ENCODE data around the gene RFNG.
A peak's percentile ranks its signal among the peaks of the same experiment; 100 is the strongest.
"Not testable (repeated sequence)": the region's sequence is repeated elsewhere in the genome, so short reads cannot be mapped to it uniquely, and the experiment has no call there.

The RFNG gene

DNA sequence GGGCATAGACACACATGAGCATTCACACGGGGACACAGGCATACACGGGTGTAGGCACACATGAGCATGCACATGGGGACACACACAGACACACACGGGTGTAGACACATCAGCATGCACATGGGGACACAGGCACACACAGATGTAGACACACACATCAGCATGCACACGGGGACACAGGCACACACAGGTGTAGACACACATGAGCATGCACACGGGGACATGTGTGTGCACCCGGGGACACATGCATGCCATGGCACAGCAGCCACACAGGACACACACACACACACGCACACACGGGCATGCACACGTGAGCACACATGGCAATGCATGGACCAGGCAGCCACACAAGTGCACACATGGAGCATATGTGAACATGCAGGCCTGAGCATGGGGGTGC lies 9.0 kb downstream of the RFNG start:
- no peak for DNase-seq (ENCODE audit: low read depth in 2 of 2)

DNA sequence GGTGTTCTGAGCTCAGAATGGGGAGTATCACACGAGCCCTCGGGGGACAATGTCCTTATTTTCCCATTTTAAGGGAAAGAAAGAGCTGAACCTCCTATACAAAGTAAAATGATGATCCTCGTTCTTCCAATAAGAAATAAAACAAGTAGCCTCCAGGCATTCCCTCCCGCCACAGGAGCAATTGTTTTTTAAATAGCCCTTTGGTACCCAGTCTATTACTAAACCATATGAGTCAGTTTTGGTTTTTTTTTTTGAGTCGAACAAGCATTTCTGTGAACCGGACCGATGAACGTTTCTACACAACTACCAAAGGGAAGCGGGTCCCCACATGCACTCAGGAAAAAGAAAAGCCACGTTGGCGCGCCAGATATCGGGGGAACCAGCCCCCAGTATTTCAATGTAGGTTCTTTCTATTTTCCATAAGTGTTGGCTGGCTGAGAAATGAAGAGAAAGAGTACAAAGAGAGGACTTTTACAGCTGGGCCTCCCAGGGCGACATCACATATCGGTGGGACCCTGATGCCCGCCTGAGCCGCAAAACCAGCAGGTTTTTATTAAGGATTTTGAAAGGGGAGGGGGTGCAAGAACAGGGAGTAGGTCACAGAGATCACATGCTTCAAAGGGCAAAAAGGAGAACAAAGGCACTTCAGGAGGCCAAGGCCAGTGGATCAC lies 10.3 kb downstream of the RFNG start:
- no peak for DNase-seq (ENCODE audit: low read depth in 2 of 2)

DNA sequence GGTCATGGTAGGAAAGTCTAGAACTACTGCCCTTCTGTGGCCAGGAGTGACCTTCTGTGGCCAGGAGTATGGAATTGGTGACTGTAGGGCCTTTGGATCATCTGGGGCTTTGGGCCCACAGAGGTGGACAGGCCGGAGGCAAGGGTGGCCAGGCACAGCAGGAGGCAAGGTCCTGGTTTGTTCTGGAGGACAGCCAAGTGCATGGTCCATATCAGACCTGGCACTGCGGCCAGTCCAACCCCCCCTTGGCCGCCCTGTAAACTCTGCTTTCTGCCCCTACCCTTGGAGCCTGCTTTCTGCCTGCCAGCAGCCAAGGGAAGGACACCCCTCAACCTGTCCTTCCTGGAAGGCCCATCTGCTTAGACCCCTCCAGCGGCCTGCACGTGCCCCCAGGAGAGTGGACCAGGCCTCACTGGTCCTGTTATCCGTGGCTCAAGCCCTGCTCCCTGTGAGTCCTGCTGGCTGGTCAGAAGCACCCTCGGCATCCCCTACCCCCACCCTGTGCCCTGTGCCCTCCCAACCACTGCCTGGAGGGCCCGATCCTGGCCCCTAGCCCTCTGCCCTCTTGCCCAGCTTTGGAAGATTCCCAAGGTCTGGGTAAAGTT lies 11.8 kb downstream of the RFNG start:
- no peak for DNase-seq (ENCODE audit: low read depth in 2 of 2)

DNA sequence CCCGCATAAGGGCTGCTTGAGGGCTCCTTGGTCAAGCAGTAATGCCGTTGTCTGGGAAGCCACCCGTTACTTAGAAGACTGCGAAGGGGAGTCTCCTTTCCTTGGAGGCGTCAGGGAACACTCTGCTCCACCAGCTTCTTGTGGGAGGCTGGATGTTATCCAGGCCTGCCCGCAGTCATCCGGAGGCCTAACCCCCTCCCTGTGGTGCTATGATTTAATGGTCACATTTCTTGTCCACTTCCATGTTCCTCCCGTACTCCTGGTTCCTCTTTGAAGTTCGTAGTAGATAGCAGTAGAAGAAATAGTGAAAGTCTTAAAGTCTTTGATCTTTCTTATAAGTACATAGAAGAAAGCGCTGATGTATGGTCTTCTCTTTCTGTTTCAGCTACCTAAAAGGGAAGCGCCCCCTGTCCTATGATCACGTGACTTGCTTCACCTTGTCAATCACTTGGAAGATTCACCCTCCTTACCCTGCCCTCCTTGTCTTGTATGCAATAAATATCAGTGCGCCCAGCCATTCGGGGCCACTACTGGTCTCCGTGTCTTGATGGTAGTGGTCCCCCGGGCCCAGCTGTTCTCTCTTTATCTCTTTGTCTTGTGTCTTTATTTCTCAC lies 12.7 kb downstream of the RFNG start:
- DNase-seq (ENCODE audit: low read depth in 2 of 2): not testable (repeated sequence)

DNA sequence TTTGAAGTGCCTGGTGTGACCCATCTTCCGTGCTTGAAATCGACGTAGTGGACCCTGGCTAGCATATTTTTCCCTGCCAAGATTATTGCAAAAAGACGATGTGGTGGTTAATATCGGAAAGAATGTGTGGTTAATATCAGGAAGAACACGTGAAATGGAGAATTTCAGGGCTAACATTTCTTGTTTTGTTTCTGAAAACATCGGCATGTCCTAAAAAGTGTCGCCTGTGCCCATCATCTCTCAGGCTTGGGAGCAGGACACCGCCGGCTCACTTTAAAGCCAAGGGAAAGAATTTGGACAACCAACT lies 13.8 kb downstream of the RFNG start:
- no peak for DNase-seq (ENCODE audit: low read depth in 2 of 2)

DNA sequence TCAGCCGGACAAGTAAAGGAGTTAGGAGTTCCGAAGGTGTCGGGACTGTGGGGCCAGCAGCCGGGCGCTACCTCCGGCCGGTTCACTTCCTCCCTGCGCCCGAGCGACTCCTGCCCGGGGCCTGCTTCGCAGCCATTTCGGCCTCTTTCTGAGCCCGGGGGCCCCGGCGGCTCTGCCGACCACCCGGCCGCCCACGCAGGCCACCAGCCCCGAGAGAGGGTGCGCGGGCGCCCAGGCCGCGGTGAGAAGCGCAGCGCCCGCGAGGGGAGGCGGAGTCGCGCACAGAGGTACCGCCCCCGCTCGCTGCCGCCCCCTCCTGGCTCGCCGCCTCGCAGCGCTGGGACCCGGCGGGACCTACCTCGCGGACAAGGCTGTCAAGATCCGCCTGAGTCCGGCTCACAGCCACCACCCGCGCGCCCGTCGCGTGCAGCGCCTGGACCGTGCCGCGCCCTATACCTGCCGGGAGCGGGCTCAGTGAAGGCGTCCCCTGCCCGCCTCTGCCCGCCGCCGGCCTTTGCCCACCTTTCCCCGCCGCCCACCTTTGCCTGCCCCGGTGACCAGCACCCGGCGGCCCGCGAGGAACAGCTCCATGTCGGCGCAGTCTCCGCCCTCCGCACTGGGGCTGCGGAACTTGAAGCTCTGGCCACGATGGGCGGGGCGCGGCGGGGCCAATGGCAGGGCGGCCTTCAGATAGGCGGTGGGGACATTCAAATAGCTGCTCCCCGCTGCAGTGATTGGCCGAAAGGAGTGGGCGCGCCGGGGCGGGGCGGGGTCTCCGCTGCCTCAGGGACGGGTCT lies 14.3 kb downstream of the RFNG start, which contains the start of gene DCXR:
Gene DCXR (minus strand): TSS at position 606 of the 797 bp plus-strand sequence. CDS start 15 bp downstream, at position 591.
- DNase-seq (ENCODE audit: low read depth in 2 of 2): peak; percentile 86 to 88

DNA sequence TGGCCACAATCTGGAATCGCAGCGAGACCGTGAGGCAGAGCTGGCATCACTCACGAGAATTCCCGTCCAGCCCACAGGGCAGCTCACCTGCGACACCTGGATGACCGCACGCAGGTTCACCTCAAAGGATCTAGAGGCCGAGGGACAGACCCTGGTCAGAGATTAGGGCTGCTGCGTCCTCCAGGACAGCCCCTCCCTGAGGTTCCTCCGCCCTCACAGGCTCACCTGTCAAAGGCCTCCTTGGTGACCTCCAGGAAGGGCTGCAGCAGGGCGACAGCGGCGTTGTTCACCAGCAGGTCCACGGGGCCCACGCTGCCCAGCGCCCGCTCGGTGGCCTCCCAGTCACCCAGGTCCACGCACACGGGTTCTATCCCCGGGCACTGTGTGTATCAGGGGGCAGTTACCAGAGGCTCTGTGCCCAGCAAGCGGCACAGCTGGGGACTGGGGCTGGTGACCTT lies 14.9 kb downstream of the RFNG start:
- no peak for DNase-seq (ENCODE audit: low read depth in 2 of 2)

DNA sequence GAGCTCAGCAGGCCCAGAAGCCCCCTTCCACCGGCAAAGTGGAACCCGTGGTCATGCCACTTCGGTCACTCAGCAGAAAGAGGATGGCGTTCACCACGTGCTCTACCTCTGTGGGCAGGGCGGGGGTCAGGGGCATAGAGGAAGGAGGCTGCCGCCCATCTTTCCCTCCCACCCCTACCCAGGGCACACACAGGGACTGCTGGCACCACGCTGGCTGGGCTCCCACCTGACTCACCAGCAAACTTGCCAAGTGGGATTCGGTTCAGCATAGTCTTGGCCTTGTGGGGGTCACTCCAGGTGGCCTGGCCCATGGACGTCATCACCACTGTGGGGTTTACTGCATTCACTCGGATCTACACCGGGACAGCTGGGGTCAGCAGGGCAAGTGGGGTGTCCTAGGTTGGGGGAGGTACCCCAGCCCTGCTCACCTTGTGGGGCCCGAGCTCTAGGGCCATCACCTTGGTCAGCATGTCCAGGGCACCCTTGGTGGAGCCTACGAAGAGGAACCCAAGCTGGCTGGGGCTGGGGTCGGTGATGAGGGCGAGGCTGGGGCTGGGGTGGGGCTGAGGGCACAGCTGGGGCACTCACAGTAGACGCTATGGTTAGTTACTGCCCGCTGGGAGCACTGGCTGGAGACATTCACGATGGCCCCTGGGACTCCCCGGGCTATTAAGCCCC lies 15.5 kb downstream of the RFNG start:
- DNase-seq (ENCODE audit: low read depth in 2 of 2): no peak

DNA sequence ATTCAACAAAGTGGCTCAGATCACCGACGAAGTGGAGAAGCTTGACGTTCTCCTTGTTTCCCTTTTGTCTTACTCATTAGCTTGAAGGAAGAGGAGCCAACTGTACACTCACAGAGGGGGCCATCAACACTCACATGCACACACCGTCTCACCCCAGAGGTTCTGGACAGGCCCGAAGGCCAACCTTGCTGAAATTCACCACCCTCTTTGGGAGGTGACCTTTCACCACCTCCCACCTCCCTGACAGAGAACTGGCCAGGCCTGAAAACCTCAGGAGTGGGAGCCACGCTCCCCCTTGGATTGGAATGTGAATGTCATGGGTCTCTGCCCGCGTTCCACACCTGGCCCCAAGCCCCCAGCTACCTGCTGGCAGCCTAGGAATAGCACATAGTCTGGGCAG lies 16.1 kb downstream of the RFNG start:
- DNase-seq (ENCODE audit: low read depth in 2 of 2): no peak

DNA sequence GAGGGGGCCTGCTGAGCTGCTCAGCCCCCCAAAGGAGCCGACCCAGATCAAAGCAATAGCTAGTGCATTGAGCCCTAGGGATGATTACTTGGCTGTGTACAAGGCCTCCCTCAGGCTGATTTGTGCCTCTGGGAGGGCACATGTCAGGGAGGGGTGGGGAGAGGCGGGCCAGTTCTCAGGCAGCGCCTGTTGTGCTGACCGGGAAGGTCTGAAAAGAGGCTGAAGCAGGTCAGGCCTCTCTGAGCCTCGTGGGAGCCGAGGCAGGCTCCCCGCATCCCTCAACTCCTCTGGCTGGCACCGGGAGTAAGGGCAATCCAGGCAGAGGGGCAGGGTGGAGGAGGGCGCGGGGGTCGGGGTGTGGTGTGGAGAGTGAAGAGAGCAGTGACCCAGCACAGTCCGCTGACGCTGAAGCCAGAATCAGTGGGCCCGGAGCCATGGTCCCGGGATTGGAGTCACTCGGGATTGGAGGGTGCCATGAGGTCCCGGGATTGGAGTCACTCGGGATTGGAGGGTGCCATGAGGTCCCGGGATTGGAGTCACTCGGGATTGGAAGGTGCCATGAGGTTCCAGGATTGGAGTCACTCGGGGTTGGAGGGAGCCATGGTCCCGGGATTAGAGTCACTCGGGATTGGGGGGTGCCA lies 17.1 kb downstream of the RFNG start:
- DNase-seq (ENCODE audit: low read depth in 2 of 2): no peak

DNA sequence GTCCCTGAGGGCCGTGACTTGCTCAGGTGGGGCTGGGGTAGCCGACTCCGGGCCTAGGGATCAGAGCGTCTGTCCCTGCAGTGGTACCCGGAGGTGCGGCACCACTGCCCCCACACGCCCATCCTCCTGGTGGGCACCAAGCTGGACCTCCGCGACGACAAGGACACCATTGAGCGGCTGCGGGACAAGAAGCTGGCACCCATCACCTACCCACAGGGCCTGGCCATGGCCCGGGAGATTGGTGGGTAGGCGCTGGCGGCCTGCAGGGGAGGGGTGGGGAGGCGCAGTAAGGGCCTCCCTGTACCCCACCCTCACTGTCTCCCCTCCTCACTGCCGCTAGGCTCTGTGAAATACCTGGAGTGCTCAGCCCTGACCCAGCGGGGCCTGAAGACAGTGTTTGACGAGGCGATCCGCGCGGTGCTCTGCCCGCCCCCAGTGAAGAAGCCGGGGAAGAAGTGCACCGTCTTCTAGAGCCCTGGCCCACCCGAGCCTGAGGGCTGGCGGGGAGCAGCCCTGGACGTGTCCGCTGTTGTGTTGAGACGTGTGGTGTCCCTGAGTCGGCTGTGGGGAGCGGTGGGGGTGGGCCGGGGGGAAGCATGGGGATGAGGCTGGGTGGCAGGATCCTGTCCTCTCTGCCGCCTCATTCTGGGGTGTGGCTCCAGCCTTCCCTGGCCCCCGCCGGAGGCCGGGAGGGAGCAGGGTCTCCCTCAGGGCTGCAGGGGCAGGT lies 18.1 kb downstream of the RFNG start:
- DNase-seq (ENCODE audit: low read depth in 2 of 2): no peak

DNA sequence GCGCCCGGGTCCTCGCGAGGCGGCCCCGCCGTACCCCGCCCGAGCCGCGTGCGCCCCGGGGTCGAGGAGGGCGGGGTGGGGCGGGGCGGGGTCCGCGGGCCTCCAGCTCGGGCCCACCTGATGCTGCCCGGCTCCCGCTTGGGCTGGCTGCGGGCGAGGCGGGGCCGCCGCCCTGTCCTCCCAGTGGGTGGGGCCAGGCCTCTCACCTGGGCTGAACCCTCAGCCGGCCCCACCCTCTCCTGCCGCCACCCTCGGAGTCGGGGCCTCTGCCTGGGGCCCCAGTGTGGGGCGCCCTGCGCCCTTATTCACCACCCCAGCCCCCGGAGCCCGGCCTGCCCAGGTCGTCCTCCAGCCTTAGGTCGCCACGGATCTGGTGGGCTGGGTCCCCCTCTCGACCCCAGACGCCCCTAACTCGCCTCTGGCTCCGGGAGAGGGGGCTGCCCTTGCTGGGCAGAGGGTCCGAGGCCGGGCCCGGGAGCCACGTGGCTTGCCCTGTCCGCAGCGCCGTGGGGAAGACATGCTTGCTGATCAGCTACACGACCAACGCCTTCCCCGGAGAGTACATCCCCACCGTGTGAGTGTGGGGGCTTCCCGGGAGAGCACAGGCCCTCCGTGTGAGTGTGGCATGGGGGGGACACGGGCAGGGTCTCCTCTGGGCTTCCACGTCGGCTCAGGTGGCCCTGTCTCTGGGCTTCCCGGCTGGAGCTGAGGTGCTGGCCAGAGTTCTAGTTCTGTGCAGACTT lies 19.6 kb downstream of the RFNG start:
- DNase-seq (ENCODE audit: low read depth in 2 of 2): no peak

DNA sequence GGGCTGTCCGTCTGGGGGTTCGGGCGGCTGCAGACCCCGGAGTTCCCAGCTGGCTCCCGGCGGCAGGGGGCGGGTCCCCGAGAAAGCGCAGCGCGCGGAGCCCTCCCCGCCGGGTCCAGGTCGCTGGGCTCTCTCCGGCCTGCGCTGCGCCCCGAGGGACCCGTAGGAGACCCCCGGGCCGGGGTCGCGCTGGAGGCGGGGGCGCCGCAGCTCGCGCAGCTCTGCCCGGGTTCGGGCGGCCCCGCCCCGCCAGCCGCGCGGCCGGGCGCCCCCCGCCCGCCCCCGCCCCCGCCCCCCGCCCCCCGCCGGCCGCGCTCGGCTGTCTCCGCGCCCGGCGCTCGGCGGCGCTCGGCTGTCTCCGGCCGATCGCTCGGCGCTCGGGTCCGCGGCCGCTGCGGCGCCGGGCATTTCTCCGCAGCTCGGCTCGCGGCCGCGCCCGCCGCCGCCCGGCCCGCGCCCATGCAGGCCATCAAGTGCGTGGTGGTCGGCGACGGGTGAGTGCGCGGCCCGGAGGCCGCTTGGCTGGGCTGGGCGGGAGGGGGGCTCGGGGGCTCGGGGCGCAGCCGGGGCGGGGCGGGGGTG lies 20.2 kb downstream of the RFNG start, which contains the start of gene RAC3:
Gene RAC3 (plus strand): TSS at position 376 of the 582 bp plus-strand sequence. CDS start 84 bp downstream, at position 460.
- DNase-seq (ENCODE audit: low read depth in 2 of 2): no peak

DNA sequence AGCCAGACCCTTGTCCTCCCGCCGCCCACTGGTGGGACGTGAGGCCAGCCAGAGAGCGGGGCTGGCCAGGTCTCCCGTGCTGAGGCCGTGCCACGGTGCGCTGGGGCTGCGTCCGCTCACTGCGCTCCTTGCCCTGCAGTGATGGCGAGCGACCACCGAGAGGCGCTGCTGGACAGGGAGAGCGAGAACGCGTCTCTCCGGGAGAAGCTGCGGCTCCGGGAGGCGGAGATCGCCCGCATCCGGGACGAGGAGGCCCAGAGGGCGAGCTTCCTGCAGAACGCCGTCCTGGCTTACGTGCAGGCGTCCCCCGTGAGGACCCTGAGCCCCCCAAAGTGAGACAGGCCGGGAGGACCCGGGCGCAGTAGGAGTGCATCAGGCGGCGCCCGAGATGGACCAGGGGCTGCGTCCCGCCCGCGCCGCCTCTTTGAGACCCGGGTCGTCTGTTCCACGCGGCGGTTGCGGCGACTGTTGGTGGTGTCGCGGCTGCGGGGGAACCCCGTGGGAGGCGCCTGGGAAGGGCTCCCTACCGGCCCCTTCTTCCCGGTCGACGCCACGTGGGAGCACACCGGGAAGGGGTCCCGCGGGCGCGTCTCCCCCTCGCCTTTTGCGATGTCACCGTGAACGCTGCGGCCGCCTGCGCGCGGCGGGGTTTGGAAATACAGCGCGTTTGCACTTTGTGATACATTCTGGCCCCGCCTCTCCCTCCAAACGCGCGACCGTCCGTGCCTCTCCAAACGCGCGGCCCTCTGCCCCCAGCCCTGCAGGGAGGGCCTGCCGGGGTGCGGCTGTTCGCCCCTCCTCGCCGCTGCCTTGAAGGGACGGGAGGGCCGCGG lies 20.9 kb downstream of the RFNG start:
- peak; percentile 62 to 63 for DNase-seq (ENCODE audit: low read depth in 2 of 2)

DNA sequence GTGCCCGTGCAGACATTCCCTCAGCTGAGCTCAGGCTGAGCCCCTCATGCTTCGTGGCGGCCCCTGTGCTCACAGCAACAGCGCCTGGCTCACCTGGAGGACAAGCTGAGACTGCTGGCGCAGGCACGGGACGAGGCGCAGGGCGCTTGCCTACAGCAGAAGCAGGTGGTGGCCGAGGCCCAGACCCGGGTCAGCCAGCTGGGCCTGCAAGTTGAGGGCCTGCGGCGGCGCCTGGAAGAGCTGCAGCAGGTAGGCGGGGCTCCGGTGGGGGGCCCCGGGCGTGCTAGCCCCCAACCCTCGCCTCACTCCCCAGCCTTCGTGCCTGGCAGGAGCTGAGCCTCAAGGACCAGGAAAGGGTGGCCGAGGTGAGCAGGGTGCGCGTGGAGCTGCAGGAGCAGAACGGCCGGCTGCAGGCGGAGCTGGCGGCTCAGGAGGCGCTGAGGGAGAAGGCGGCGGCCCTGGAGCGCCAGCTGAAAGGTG lies 21.6 kb downstream of the RFNG start:
- no peak for DNase-seq (ENCODE audit: low read depth in 2 of 2)

DNA sequence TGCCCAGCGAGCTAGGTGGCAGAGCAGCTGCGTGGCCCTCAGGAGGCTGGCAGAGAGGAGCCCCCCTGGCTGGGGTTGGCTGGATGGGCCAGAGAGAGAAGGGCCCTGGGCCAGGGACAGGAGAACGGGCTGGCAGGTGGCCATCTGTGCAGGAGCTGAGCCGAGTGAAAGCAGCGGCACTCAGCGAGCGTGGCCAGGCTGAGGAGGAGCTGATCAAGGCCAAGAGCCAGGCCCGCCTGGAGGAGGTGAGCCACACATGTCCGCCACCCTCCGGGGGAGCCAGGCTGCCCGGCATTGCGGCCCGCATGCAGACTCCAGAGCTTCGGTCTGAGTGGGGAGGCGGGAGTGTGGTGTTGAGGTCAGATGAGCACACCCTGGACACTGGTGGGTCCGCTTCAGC lies 22.2 kb downstream of the RFNG start:
- no peak for DNase-seq (ENCODE audit: low read depth in 2 of 2)

DNA sequence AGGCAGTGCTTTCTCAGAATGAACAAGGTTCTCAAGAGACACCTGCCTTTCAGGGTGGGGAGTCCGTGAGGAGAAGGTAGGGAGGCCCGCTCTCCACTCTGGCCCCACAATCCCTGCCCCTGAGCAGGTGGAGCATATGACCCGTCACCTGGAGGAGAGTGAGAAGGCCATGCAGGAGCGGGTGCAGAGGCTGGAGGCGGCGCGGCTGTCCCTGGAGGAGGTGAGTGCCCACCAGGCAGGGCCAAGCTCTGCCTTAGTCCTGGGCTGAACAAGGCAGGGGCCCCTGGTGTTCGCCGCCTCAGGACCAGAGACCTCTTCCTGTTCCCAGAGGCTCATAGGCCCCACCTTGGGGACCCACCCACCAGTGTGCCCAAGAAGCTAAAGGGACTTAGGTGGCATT lies 22.6 kb downstream of the RFNG start:
- no peak for DNase-seq (ENCODE audit: low read depth in 2 of 2)

DNA sequence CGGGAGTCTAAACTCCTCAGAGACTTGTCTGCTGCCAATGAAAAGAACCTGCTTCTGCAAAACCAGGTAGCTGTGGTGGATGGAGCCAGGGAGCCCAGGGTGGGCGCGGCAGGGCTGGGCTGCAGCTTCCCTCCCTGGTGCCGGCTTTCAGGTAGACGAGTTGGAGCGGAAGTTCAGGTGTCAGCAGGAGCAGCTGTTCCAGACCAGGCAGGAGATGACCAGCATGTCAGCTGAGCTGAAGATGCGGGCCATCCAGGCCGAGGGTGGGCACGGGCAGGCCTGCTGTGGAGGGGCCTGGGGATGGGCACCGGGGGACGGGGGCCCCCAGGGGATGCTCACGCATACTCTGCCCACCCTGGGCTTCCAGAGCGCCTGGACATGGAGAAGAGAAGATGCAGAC lies 23.4 kb downstream of the RFNG start:
- no peak for DNase-seq (ENCODE audit: low read depth in 2 of 2)

Measured in stimulated activated CD8-positive, alpha-beta memory T cell treated with anti-CD3 and anti-CD28 coated beads, Interleukin-7, amount 100 ng/mL, for 1 hour (primary cell).